GM19238 (cell line): ENCODE data around the gene NAA20.

Source experiments
- DNase-seq: peaks from one replicate; pipeline ENCODE4 v3.0.0; 2011; ENCODE audit warnings: low spot score; ENCODE audit not compliant: insufficient read length

NAA20 gene

DNA sequence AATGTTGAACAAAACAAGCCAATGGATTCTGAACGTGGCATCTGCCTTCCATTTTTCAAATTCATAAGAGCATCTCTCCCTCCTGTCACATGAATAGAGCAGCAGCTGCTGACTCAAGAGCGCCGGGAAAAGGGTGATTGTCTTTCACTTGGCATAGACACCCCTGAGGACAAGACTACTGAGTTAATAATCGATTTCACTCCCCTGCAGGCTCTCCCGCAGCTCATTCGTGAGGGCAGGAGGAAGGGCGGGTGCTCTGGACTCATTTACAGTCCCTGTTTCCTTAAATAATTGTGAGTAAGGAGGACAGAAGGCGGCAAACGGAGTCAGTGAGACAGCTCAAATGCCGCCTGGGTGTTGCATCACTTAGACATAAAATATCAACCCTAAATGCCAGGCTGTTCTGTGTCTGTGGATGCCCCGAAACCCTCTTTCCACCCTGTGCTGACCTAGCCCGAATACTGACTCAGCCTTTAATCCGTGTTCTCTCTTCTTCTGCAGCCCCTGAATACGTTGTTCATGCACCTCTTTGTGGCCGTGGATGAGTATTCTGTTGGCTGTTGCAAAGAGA, 56.7 kb downstream of the NAA20 start:
- no peak for DNase-seq

DNA sequence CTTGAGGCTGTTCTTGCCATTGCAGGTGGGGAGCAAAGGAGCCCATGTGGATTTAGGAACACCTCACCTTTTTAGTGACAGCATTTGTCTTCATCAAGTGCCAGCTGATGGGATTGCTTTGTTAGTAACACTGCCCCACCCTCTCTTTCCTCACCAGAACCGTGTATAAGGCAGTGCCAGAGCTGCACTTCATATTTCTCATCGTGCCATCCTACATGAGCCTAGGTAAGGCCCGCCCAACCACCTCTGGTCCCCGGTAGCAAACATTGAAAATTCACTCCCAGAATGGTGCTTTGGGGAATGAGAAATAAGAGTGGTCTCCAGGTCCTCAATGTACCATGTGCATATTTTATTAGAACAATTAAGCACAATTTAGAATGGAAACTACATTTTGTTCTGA, 57.9 kb downstream of the NAA20 start:
- DNase-seq, result no peak

DNA sequence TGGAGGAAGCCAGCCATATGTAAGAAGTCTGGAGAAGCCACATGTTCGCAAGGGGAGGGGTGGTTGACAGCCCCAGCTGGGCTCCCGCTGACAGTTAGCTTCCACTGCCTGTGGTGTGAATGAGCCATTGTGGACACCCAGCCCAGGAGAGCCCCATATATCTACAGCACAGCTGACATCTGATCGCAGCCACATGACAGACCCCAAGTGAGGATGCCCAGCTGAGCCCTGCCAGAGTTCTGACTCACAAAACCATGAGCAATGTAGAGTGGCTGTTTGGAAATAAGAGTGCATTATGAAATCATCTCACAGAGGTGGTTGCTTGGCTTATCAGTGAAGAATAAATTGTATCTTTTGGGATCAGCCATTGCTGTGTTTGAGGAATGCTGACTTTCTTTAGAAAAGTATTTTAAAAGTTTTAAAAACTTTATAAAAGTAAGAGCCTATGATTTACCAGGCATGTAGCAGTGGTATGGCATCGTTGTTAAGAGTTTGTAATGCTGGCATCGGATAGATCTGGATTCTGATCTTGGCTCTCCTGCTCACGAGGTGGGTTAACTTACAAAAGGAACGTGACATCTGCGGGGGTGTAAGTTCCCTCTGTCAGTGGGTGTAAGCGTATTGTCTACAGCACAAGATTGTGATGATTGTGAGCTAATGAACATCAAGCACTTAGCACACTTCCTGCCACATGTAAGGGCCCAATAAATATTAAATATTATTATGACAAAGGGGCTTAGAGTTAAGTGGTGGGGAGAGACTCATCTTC, 59.3 kb downstream of the NAA20 start:
- DNase-seq, result no peak

DNA sequence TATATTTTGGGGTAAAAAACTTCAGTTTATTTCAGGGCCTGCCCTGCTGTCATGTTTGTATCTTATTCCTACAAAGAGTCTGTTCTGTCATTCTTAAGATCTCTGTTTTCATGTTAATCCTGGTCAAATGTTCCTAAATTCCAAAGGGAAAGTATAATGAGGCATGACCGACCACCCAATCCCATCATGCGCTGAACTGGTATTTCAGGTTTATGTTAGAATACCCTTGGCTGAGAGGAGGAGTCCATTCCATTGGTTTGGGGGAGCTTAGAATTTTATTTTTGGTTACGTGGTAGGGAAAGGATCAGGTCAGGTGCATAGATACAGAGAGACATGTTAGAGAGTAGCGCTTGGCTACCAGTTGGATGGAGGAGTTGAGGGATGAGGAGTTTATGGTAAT, 60.9 kb downstream of the NAA20 start:
- DNase-seq, result no peak

GRCh38 chr20:20079102-20079784, 62.1 kb downstream of the NAA20 start:
- no peak for DNase-seq
